Measurements from ENCODE around the gene ILRUN. TPM values are rescaled to one million over a fixed set of nuclear protein-coding genes. Genes with fewer than 3 reads are reported as not detected.
"Not testable (repeated sequence)": the region's sequence is repeated elsewhere in the genome, so short reads cannot be mapped to it uniquely, and the experiment has no call there.

Gene ILRUN
- total RNA-seq, 1 donor from 2014 or later, result 90.3 TPM

DNA sequence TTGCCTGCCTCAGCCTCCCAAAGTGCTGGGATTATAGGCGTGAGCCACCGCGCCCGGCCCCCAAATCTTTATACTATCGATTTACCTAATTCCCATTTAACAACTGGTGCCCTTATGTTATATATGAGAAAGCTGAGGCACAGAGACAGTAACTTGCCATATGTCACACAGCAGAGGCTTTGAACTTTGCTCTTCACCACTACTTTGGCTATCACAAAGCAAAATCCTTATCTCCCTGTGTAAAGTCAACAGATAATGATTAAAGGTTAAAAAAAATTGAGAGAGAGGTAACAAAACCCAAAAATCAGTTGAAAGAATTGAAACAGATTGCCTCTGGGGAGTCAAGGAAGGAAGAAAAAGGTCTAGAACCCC, 22.3 kb downstream of the ILRUN start:
- Histone ChIP-seq H3K4me3 (no peak overlapping the region), H3K36me3 (no peaks in the 10 kb centered on the region), H3K9me3 (no peaks in the 10 kb centered on the region), H3K27me3 (ENCODE audit: low read depth) (no peaks in the 10 kb centered on the region), H3K27ac (no peak overlapping the region), H3K4me1 (peaks cover 44% of the 10 kb centered on the region)
- intact Hi-C loops (cut with DNase I), result no loop called here
- TF ChIP-seq, protein P1, sequence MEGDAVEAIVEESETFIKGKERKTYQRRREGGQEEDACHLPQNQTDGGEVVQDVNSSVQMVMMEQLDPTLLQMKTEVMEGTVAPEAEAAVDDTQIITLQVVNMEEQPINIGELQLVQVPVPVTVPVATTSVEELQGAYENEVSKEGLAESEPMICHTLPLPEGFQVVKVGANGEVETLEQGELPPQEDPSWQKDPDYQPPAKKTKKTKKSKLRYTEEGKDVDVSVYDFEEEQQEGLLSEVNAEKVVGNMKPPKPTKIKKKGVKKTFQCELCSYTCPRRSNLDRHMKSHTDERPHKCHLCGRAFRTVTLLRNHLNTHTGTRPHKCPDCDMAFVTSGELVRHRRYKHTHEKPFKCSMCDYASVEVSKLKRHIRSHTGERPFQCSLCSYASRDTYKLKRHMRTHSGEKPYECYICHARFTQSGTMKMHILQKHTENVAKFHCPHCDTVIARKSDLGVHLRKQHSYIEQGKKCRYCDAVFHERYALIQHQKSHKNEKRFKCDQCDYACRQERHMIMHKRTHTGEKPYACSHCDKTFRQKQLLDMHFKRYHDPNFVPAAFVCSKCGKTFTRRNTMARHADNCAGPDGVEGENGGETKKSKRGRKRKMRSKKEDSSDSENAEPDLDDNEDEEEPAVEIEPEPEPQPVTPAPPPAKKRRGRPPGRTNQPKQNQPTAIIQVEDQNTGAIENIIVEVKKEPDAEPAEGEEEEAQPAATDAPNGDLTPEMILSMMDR (IDR thresholded peaks at IDR 0.05), result no peak
- ATAC-seq (no peak), DNase-seq (no peak)

DNA sequence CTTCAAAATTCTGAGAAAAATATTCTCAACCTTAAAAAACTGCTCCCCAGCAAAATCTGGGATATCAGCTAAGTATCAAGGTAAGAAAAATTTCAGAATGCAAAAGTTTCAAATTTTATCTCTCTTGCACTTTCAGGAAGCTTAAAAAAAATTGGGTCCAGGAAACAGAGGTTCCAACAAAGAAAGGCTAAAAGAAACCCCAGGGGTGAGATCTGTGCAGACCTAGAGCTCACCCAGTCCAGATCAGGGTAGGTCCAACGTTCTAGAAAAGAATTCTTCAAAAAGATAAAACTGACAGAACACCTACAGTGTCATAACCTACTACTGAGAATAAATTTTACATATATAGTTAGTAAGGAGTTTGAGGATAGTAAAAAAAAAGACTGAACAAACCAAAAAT, 23.5 kb downstream of the ILRUN start:
- H3K27me3 ChIP-seq (ENCODE audit: low read depth), result no peaks in the 10 kb centered on the region
- H3K36me3 ChIP-seq, result no peaks in the 10 kb centered on the region
- H3K4me3 ChIP-seq, result no peak overlapping the region
- DNase-seq (no peak), ATAC-seq (no peak)
- TF ChIP-seq, protein P1 (IDR thresholded peaks at IDR 0.05), result no peak
- H3K4me1 ChIP-seq, result peaks cover 42% of the 10 kb centered on the region
- H3K27ac ChIP-seq, result peak overlapping the region; percentile 44
- no peaks in the 10 kb centered on the region for H3K9me3 ChIP-seq
- intact Hi-C loops (cut with DNase I), result no loop called here

DNA sequence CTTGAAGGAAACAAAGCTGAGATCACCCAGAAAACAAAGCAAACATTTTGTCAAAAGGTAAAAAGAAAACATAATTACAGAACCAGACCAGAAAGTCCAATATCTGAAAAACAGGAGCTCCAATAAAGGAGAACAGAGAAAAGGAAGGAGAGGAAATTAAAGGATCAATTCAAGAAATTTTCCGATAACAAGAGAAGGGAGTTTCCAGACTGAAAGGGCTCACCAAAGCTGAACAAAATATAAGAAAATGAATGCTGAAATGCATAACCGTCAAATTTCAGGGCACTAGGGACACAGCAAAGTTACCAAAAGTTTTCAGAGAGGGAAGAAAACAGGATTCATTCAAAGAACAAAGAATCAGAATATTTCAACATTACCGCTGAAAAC, 23.9 kb downstream of the ILRUN start:
- no peak overlapping the region for H3K4me3 ChIP-seq
- TF ChIP-seq, protein P1 (IDR thresholded peaks at IDR 0.05), result no peak
- intact Hi-C loops (cut with DNase I), result no loop called here
- peak overlapping the region; percentile 44 for H3K27ac ChIP-seq
- no peaks in the 10 kb centered on the region for H3K9me3 ChIP-seq
- DNase-seq (no peak), ATAC-seq (no peak)
- H3K36me3 ChIP-seq, result no peaks in the 10 kb centered on the region
- no peaks in the 10 kb centered on the region for H3K27me3 ChIP-seq (ENCODE audit: low read depth)
- H3K4me1 ChIP-seq, result peaks cover 42% of the 10 kb centered on the region

DNA sequence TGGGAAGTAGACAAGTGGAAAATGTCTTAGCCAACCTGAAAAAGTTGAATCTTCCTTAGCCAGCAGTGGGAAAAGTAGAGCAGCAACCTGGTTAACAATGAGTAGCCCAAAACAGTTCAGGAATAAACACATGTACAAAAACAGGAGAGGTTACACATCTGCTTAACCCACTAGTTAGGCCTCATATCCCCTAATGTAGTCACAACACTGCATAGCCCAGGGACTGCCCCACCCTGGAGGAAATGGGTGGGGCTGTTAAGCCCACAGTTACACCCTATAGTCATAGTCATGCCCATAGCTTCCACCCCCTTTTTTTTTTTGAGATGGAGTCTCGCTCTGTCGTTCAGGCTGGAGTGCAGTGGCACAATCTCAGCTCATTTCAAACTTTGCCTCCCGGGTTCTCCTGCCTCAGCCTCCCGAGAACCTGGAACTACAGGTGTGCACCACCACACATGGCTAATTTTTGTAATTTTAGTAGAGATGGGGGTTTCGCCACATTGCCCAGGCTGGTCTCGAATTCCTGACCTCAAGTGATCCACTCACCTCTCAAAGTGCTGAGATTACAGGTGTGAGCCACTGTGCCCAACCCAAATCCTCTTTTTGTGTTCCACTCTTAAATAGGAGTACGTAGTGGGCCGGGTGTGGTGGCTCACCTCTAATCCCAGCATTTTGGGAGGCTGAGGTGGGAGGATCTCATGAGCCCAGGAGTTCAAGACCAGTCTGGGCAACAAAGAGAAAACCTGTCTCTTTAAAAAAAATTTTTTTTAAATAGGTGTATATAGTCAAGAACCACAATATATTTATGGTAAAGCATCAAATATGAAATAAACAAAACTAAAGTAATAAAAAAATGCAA, 24.5 kb downstream of the ILRUN start:
- Histone ChIP-seq H3K4me3 (no peak overlapping the region), H3K9me3 (no peaks in the 10 kb centered on the region), H3K4me1 (peaks cover 42% of the 10 kb centered on the region), H3K36me3 (no peaks in the 10 kb centered on the region), H3K27ac (peak overlapping the region; percentile 44), H3K27me3 (ENCODE audit: low read depth) (no peaks in the 10 kb centered on the region)
- TF ChIP-seq, protein P1 (IDR thresholded peaks at IDR 0.05), result no peak
- DNase-seq (no peak), ATAC-seq (peak; percentile 87 to 95)
- intact Hi-C loops (cut with DNase I), result no loop called here

DNA sequence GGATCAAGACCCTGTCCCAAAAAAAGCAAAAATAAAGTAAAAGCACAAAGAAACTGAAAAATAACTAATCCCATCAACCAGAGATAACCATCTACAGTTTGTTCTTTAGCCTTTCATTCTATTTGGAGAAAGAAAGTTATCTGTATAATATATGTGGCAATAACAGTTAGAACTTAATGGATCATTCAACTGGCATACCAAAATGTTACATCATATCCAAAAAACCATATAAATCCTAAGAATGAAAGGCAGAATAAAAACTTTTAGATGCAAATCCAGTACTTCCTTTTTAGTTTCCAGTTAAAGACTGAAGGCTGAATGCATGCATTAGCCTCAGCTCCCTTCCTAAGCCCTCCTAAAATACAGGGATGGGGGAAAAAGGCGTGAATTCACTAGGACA, 25.2 kb downstream of the ILRUN start:
- TF ChIP-seq, protein P1 (IDR thresholded peaks at IDR 0.05), result no peak
- ATAC-seq, result no peak

DNA sequence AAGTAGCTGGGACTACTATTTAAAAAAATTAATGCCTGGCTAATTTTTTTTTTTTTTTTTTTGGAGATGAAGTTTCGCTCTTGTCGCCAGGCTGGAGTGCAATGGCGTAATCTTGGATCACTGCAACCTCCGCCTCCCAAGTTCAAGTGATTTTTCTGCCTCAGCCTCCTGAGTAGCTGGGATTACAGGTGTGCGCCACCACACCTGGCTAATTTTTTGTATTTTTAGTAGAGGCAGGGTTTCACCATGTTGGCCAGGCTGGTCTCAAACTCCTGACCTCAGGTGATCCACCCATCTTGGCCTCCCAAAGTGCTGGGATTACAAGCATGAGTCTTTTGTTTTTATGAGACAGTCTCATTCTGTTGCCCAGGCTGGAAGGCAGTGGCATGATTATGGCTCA, 27.8 kb downstream of the ILRUN start:
- intact Hi-C loops (cut with DNase I); H3K9me3 ChIP-seq; DNase-seq; H3K27me3 ChIP-seq (ENCODE audit: low read depth); ATAC-seq; H3K4me3 ChIP-seq; H3K27ac ChIP-seq; H3K36me3 ChIP-seq: not testable (repeated sequence)
- H3K4me1 ChIP-seq, result peaks cover 48% of the 10 kb centered on the region

More for the DNA sequence above, 25.2 kb downstream of the ILRUN start:
- peak overlapping the region; percentile 44 for H3K27ac ChIP-seq
- no peak overlapping the region for H3K4me3 ChIP-seq
- no peaks in the 10 kb centered on the region for H3K27me3 ChIP-seq (ENCODE audit: low read depth)
- H3K9me3 ChIP-seq, result no peaks in the 10 kb centered on the region
- no peaks in the 10 kb centered on the region for H3K36me3 ChIP-seq
- peaks cover 42% of the 10 kb centered on the region for H3K4me1 ChIP-seq
- DNase-seq, result no peak
- intact Hi-C loops (cut with DNase I), result no loop called here
